GM15510 (cell line): ENCODE results near the gene NARS2.

Experiments used
- POLR2A ChIP-seq: IDR thresholded peaks from 3 replicates; pipeline ENCODE4 v1.6.1; 2011; ENCODE audit warnings: borderline replicate concordance; ENCODE audit not compliant: insufficient read length; ENCODE audit errors: extremely low read depth

NARS2 gene

DNA sequence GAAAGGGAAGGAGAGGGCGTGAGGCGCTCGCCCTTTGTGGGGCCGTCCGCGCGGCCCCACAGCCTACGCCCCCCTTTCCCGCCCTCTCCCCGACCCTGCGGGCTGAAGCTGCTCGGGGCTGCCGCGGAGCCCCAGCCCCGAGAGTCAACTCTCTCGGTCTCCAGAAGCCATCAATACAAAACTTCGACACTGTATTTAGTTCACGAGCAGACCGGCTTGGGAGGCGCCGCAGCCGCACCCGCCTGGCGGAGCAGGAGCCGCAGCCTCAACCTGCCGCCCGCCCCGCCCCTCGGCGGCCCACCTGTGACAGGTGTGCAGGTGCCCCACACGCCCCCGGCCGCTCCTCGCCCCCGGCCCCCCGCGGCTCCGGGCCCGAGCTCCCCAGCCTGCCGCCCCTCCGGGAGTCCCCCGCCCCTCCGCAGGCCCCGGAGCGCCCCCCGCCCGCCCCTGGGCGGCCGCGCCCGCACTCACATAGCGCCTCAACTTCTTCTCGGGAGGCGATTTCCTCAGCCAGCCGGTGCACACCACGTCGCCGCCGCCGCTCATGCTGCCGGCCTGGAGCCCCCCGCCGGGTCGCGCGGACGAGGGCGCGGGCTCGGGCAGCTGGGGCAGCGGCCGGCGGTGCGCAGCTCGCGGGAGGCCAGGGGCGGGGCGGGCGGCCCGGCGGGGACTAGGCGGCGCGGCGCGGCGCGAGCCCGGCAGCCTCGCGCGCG, 157.3 kb downstream of the NARS2 start, which contains the start of gene GAB2:
TSS of gene GAB2 (minus strand) at position 646 of the 713 bp plus-strand sequence. CDS start at position 546, 100 bp downstream.
- no peak for TF ChIP-seq POLR2A

DNA sequence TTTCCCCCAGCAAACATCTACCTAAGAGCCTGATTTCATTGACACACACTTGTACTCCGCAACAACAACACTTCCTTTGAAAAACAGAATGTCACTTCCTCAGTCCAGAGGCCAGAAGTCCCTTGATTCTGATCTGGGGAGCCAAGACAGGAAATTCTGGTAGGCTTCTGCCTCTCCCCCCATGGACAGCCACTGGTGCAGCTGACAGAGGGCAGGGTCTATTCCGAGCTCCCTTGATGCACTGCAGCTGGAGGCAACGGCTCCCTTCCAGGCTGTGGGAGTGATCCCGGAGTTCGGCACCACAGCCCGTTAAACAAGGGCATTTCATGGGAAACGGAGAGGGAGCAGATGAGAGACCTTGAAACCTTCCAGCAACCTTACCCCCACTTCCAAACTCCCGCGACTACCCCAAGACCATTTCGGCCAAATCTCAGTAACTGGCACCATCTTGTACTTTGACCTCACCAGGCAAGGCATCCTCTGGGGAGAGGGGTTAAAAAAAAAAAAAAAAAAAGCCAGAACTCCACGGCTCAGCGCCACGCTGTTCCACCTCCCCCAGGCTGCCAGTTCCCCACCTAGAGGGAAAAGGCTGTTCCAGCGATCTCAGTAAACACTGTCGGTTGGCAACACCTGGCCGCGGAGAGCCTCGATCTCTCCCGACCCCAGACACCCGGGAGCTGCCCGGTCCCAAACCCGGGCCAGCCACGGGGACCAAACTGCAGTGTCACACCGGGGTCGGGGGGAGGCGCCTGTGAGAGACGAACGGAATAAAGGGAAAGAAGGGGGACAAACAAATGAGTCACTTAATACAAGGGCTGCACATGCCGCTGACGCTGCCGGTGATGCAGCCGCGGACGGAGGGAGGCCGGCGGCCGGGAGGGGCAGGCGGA, 158.1 kb downstream of the NARS2 start:
- TF ChIP-seq POLR2A: no peak

DNA sequence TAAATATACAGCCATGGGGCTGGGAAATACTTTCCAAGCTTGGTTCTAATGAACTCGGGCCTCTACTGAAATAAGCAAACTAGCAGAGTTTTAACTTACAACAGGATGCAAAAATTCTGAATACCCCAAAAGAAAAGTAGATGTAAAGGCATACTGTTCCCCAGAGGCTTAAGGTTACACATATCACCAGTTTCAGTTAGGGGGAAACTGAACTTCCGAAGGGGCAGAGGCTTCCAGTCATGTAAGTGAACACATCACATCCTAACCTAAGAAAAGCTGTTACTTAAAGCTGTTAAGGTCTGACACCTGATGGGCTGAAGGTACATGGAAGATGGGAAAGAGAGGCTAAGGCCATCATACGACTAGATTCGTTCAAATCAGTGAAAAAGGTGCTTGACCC, 159.3 kb downstream of the NARS2 start:
- TF ChIP-seq POLR2A: no peak

DNA sequence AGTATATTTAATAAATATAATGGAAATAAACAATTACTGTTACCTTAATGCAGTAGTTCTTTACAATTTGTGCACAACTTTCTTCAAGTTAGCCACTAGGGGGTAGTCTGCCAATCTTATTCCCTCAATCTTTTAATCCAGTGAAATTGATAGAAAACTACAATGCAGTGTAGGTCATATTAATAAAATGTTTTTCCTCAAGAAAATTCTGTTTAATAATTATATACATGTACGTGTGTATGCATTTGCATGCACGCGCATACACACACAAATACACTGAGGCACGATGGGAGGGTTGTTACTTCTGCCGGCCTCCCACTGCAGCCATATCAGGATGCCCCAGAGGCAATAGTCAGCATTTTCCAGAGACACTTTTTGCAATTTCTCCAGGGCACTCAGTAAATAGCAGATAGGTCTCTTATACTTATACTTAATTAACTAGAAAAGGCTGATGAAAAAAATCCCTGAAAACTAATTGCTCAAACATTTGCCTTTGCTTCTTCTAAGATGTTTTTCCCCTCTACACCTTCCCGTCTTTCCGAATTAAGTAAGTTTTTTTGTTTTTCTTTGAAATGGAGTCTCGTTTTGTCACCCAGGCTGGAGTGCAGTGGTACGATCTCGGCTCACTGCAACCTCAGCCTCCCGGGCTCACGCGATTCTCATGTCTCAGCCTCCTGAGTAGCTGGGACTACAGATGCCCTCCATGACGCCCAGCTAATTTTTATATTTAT, 160.2 kb downstream of the NARS2 start:
- TF ChIP-seq POLR2A: no peak

GRCh38 chr11:78408619-78409018, 166.0 kb downstream of the NARS2 start:
- no peak for TF ChIP-seq POLR2A

- TF ChIP-seq POLR2A: no peak
Observed at GRCh38 chr11:78406568-78407196, 168.0 kb downstream of the NARS2 start.

- TF ChIP-seq POLR2A: no peak
Observed at GRCh38 chr11:78405805-78406204, 168.9 kb downstream of the NARS2 start.

DNA sequence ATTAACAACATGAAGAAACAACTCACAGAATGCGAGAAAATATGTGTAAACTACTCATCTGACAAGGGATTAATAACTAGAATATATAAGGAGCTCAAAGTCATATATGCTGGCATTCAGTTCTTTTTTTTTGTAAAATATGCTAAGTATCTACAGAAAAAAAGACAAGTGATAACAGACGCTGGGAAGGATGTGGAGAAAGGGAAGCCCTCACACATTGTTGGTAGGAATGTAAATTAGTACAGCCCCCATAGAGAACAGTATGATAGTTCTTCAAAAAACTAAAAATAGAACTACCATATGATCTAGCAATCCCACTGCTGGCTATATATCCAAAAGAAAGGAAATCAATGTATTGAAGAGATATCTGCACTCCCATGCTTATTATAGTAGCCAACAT, 170.9 kb downstream of the NARS2 start:
- no peak for TF ChIP-seq POLR2A

DNA sequence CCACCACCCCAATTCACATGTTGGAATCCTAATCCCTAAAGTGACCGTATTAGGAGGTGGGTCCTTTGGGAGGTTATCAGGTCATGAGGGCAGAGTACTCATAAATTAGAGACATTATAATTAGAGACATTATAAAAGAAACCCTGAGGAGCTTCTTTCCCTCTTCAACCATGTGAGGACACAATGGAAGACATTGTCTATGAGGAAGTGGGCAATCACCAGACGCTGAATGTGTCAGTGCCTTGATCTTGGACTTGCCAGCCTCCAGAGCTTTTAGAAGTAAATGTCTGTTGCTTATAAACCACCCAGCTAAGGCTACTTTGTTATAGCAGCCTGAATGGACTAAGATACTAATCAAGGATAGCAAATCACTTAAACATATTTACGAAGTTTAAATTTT, 171.8 kb downstream of the NARS2 start:
- TF ChIP-seq POLR2A: no peak

DNA sequence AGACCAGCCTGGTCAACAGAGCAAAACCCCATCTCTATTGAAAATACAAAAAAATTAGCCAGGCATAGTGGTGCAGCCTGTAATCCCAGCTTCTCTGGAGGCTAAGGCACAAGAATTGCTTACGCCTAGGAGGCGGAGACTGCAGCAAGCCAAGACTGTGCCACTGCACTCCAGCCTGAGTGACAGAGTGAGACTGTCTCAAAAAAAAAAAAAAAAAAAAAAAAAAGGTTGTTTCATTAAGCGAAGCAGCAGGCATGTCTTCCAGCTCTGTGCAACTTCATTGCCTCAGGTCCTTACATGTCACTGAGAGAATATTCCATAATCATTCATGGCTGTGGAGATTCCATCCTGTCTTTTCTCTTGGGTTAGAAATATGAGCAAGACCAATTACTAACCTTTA, 174.0 kb downstream of the NARS2 start:
- TF ChIP-seq POLR2A: no peak

DNA sequence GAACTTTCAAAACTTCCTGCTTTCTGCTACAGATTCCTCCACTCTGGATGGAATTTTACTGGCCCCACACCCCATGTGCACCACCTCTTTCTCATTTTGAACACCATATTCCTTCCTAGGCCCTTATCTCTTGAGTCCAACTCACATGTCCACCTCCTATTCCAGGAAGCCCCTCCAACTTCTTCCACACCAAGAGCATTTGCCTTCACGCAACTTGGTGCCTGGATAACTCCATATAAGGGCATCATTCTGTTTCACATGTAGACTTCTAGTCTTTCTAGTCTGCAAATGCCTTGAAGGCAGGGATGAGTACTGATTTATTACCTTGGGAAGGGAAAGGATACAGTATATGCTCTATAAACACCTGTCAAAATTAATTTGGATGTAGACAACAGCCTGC, 174.5 kb downstream of the NARS2 start:
- TF ChIP-seq POLR2A: no peak

- no peak for TF ChIP-seq POLR2A
Observed at GRCh38 chr11:78399136-78399535, 175.5 kb downstream of the NARS2 start.

DNA sequence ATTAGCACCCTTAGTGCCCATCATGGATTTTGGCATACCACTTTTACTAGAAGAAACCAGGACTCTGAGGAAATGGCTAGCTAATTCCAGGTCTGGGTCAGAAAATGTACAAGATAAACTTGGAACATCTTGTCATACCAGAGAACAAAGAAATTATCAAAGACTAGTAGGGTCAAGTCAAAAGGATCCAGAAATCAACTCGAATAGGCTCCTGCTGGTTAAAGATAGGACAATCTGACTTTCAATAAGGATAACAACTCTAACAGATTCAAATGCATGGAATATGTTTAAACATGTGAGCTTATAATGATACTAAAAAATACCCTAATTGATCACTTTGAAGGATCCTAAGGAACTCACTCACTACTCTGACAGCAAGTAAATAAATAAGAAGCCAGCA, 175.9 kb downstream of the NARS2 start:
- TF ChIP-seq POLR2A: no peak

GRCh38 chr11:78397398-78397797, 177.3 kb downstream of the NARS2 start:
- TF ChIP-seq POLR2A: no peak

DNA sequence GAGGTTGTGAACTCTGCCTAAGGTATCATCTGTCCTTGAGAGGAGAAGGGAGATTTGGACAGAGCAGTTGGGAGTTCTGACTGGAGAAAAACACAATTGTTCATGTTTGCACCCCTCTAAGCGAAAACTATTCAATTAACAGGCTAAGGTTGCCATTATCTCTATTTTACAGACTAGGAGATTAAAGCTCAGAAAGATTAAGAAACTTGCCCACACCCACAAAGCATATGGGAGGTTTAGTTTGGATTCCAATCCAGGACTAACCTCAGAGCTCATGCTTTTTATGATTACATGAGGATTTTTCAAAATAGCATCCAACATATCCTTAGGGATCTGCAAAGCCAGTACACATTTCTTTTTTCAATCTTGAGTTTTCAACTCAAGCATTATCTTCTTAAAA, 179.1 kb downstream of the NARS2 start:
- no peak for TF ChIP-seq POLR2A
